ENCODE results near the gene RNF213. TPM values are rescaled to one million over a fixed set of nuclear protein-coding genes. Genes with fewer than 3 reads are reported as not detected.

The RNF213 gene
- total and polyA plus RNA-seq, 10 of the 15 experiments (the other 5 are each of a cell fraction or from before 2014, with no cell fraction given): 18.6 to 145 (median 65.8) TPM

DNA sequence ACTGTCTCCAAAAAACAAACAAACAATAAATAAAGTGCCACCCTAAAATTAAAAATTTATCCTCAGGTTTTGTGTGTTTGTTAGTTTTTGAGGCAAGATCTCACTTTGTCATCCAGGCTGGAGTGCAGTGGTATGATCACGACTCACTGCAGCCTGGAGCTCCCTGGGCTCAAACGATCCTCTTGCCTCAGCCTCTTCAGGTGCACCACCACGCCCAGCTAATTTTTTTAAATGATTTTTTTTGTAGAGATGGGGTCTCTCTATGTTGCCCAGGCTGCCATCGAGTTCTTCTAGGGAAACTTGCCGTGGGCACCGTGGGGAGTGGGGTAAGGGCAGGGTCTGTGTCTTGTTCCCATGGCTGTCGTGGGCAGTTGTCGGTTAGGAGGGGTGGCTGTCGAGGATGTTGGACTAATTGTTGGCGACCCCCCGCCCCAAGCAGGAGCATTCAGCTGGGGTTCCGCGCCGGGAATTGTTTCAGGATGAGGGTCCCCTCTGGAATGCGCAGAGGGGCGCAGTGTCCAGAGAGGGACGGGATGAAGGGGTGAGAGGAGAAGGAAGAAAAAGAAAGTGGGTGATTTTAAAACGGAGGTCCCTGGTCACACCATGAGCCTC is 1.1 kb upstream of the RNF213 start:
- FAIRE-seq: no peak
- 31% methylated on average over 18 of the region's 18 CpGs for WGBS (ENCODE audit: insufficient coverage, insufficient replicate concordance, low lambda C conversion rate, missing lambda C conversion rate)
- peak overlapping the region; percentile 67; the same call in 1 of the 2 replicates for H2AFZ ChIP-seq (ENCODE audit: control insufficient read depth, low read depth, low read length)

DNA sequence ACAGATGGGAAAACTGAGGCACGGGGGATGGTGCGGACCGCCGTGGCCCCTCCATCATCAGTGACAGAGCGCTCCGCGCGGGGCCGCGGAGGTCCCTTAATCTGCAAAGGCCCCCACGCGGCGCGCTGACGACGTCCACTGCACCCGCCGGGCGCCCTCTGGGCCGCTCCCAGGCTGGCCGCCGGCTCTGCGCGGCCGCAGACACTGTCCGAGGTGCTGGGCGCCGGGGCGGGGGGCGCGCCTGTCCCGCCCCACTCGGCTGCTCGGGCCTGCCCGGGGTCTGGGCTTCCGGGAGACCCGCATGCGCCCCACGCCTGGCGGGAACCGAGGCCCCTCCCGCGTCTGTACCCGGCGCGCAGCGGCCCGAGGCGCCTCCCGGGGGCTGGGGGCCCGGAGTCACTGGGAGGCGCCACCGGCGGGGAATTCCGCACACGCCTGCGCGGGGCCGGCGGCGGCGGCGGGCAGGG is 550 bp upstream of the RNF213 start:
- no TSS peak for BruUV-seq (replicated peaks)
- ChIA-PET CTCF (no interaction called here), POLR2A (no interaction called here), SMC1A (ENCODE audit: uncharacterized antibody, unreplicated experiment) (interaction anchor here (0.7 to 1.3 kb wide), 2 partner anchors 12 to 41 kb away, joined by 3 read pairs; no protein-coding TSS in a partner anchor), RAD21 (ENCODE audit: unreplicated experiment) (no interaction called here)
- Histone ChIP-seq H2AFZ (ENCODE audit: control insufficient read depth, low read depth, low read length) (peak overlapping the region; percentile 67), H3K4me2 (ENCODE audit: control insufficient read depth, insufficient read depth) (peak overlapping the region; percentile 90), H3K9me3 (replicated peaks; ENCODE audit: control insufficient read depth, insufficient read depth, low read length) (no peaks in the 10 kb centered on the region), H4K20me1 (ENCODE audit: control insufficient read depth, insufficient read depth) (no peaks in the 10 kb centered on the region), H3K27ac (ENCODE audit: control insufficient read depth, insufficient read depth) (peak overlapping the region; percentile 69), H3K9ac (ENCODE audit: control insufficient read depth, insufficient read depth, low read length) (peak overlapping the region; percentile 60; the same call in 1 of the 2 replicates), H3K27me3 (replicated peaks in 1 of 2; ENCODE audit: control insufficient read depth in 2 of 2, insufficient read depth in 2 of 2, low read length in 1 of 2) (no peaks in the 10 kb centered on the region), H3K4me1 (ENCODE audit: control insufficient read depth, insufficient read depth, low read length) (peaks cover 54% of the 10 kb centered on the region), H3K4me3 (peak overlapping the region; percentile 53; the same call in 1 of the 2 replicates), H3K79me2 (ENCODE audit: control insufficient read depth, insufficient read depth, low read length) (peaks cover 35% of the 10 kb centered on the region), H3K36me3 (ENCODE audit: control insufficient read depth in 2 of 2, insufficient read depth in 2 of 2, low read length in 1 of 2) (no peaks in the 10 kb centered on the region)
- intact Hi-C loops (cut with micrococcal nuclease; ENCODE audit: unreplicated experiment): no loop called here
- under 1% methylated on average over 48 of the region's 63 CpGs for WGBS (ENCODE audit: insufficient coverage, insufficient replicate concordance, low lambda C conversion rate, missing lambda C conversion rate)
- no peak for DNase-seq (ENCODE audit: low read depth, low spot score)
- ATAC-seq: peak; percentile 38
- in situ Hi-C loops (cut with MboI): no loop called here
- no peak for FAIRE-seq
- TF ChIP-seq BHLHE40 (IDR thresholded peaks at IDR 0.05; ENCODE audit: borderline replicate concordance in 1 of 2, low read depth in 2 of 2, low read length in 1 of 2): peak in 1 of 2 experiments; percentile 68; a peak in 2 of 4 replicates
- 0 out of 2 replicates have a peak, but pooled peaks have one; percentile 42 for TF ChIP-seq ZSCAN29 (IDR thresholded peaks at IDR 0.05)
- TF ChIP-seq HDAC6 (IDR thresholded peaks at IDR 0.05; ENCODE audit: unreplicated experiment): no peak
- peak; percentile 88 for TF ChIP-seq BACH1 (IDR thresholded peaks at IDR 0.05; ENCODE audit: borderline replicate concordance)
- TF ChIP-seq, protein P1, sequence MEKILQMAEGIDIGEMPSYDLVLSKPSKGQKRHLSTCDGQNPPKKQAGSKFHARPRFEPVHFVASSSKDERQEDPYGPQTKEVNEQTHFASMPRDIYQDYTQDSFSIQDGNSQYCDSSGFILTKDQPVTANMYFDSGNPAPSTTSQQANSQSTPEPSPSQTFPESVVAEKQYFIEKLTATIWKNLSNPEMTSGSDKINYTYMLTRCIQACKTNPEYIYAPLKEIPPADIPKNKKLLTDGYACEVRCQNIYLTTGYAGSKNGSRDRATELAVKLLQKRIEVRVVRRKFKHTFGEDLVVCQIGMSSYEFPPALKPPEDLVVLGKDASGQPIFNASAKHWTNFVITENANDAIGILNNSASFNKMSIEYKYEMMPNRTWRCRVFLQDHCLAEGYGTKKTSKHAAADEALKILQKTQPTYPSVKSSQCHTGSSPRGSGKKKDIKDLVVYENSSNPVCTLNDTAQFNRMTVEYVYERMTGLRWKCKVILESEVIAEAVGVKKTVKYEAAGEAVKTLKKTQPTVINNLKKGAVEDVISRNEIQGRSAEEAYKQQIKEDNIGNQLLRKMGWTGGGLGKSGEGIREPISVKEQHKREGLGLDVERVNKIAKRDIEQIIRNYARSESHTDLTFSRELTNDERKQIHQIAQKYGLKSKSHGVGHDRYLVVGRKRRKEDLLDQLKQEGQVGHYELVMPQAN (conservative IDR thresholded peaks at IDR 0.05): peak; percentile 70; the same call in 1 of the 2 replicates
- no peak for TF ChIP-seq EZH2 (IDR thresholded peaks at IDR 0.05; ENCODE audit: borderline replicate concordance, control insufficient read depth, low read depth, low read length)
- TF ChIP-seq GATAD2B (conservative IDR thresholded peaks at IDR 0.05; ENCODE audit: low read depth): peak; percentile 98

More for the DNA sequence above, 1.1 kb upstream of the RNF213 start:
- SMC1A ChIA-PET (ENCODE audit: uncharacterized antibody, unreplicated experiment): interaction anchor here (0.7 to 1.3 kb wide), 2 partner anchors 12 to 41 kb away, joined by 3 read pairs; no protein-coding TSS in a partner anchor
- Histone ChIP-seq H3K36me3 (ENCODE audit: control insufficient read depth in 2 of 2, insufficient read depth in 2 of 2, low read length in 1 of 2) (no peaks in the 10 kb centered on the region), H3K4me3 (peak overlapping the region; percentile 53; the same call in 1 of the 2 replicates), H3K27me3 (replicated peaks in 1 of 2; ENCODE audit: control insufficient read depth in 2 of 2, insufficient read depth in 2 of 2, low read length in 1 of 2) (no peaks in the 10 kb centered on the region), H4K20me1 (ENCODE audit: control insufficient read depth, insufficient read depth) (no peaks in the 10 kb centered on the region), H3K27ac (ENCODE audit: control insufficient read depth, insufficient read depth) (peak overlapping the region; percentile 69), H3K4me1 (ENCODE audit: control insufficient read depth, insufficient read depth, low read length) (peaks cover 59% of the 10 kb centered on the region), H3K79me2 (ENCODE audit: control insufficient read depth, insufficient read depth, low read length) (peaks cover 32% of the 10 kb centered on the region), H3K9ac (ENCODE audit: control insufficient read depth, insufficient read depth, low read length) (peak overlapping the region; percentile 60; the same call in 1 of the 2 replicates), H3K9me3 (replicated peaks; ENCODE audit: control insufficient read depth, insufficient read depth, low read length) (no peaks in the 10 kb centered on the region), H3K4me2 (ENCODE audit: control insufficient read depth, insufficient read depth) (peak overlapping the region; percentile 90)
- no TSS peak for BruUV-seq (replicated peaks)
- CTCF ChIA-PET: no interaction called here
- intact Hi-C loops (cut with micrococcal nuclease; ENCODE audit: unreplicated experiment) (loop anchor here (1.0 kb wide), 1 partner anchor 112 kb away; the partner anchor contains the start of gene EIF4A3), in situ Hi-C loops (cut with MboI) (no loop called here)
- no peak for DNase-seq (ENCODE audit: low read depth, low spot score)
- TF ChIP-seq BACH1 (IDR thresholded peaks at IDR 0.05; ENCODE audit: borderline replicate concordance): no peak
- TF ChIP-seq, protein P2, sequence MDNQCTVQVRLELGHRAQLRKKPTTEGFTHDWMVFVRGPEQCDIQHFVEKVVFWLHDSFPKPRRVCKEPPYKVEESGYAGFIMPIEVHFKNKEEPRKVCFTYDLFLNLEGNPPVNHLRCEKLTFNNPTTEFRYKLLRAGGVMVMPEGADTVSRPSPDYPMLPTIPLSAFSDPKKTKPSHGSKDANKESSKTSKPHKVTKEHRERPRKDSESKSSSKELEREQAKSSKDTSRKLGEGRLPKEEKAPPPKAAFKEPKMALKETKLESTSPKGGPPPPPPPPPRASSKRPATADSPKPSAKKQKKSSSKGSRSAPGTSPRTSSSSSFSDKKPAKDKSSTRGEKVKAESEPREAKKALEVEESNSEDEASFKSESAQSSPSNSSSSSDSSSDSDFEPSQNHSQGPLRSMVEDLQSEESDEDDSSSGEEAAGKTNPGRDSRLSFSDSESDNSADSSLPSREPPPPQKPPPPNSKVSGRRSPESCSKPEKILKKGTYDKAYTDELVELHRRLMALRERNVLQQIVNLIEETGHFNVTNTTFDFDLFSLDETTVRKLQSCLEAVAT (IDR thresholded peaks at IDR 0.05): peak; percentile 67
- TF ChIP-seq NBN (IDR thresholded peaks at IDR 0.05): 0 out of 2 replicates have a peak, but pooled peaks have one; percentile 6
- RAD21 ChIA-PET (ENCODE audit: unreplicated experiment): no interaction called here
- POLR2A ChIA-PET: interaction anchor here (1.7 kb wide), 1 partner anchor 40 kb away, joined by 5 read pairs; no protein-coding TSS in a partner anchor
- no peak for ATAC-seq

Measured in GM12878 (cell line).